Activated CD4-positive, CD25-positive, alpha-beta regulatory T cell treated with anti-CD3 and anti-CD28 coated beads, Interleukin-2, amount 50 U/mL, for 72 hours (primary cell): ENCODE results near the gene MDM2.
A peak's percentile ranks its signal among the peaks of the same experiment; 100 is the strongest.

Source experiments
- DNase-seq: peaks from one replicate; pipeline ENCODE4 v3.0.0; 2021

MDM2 gene

DNA sequence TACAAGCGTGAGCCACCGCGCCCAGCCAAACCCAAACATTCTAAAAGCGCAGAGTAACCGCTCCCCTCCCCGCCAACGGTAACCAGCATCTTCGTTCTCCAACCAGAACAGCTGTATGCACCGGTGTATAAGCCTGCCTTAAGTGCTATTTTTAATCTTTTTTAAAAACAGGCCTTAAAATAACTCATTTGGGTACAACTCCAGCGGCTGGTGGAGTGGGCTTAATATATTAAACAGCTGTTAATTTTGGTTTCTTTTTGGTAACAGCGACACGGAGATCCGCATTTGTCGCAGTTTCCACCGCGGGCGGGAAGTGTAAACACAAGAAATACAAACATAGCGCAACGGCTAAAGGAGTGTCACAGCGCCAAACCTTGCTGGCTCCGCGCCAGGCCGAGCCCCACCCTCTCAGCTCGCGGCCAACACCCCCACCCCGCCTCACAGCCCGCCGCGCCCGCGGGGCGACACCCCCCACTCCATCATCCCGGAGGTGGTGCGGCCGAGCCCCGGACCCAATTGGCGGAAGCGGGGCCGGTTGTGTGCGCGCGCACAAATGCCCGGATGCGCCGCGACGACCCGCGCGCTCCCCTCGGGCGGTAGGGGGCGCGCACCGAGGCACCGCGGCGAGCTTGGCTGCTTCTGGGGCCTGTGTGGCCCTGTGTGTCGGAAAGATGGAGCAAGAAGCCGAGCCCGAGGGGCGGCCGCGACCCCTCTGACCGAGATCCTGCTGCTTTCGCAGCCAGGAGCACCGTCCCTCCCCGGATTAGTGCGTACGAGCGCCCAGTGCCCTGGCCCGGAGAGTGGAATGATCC is at the start of gene MDM2:
MDM2 (plus strand) TSS at position 602 of the 812 bp plus-strand sequence. CDS start 301 bp downstream, outside the sequence.
- DNase-seq: peak; percentile 96

- no peak for DNase-seq
These were observed 48.1 kb upstream of the MDM2 start for GRCh38 chr12:68759852-68760251.

DNA sequence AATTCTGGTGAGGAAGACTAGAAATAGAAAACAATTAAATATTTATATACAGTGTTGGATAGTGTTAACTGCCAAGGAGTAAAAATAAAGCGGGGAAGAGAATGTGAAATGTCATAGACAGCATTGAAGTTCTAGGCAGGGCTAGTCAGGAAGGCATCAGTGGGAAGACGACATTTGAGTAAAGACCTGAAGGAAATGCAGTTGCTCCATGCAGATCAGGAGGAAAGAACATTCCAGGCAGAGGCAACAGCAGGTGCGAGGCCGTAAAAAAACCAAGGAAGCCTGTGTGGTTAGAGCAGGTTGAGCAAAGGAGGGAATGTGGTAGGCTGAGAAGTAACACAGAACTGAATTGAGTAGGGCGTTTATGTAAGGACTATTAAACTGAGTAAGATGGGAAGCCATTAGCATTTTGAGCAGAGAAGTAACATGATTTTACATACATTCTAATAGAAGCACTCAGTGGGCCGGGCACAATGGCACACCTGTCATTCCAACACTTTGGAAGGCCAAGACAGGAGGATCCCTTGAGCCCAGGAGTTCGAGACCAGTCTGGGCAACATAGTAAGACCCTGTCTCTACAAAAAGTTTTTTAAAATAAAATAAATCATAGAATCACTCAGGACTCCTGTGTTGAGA is 47.1 kb upstream of the MDM2 start:
- DNase-seq: no peak

GRCh38 chr12:68761442-68761812 is 46.5 kb upstream of the MDM2 start:
- DNase-seq: no peak

- no peak for DNase-seq
These were observed 45.9 kb upstream of the MDM2 start for GRCh38 chr12:68761901-68762630.

GRCh38 chr12:68762691-68763090 is 45.3 kb upstream of the MDM2 start:
- DNase-seq: no peak

GRCh38 chr12:68765696-68766095 is 42.3 kb upstream of the MDM2 start:
- DNase-seq: no peak

DNA sequence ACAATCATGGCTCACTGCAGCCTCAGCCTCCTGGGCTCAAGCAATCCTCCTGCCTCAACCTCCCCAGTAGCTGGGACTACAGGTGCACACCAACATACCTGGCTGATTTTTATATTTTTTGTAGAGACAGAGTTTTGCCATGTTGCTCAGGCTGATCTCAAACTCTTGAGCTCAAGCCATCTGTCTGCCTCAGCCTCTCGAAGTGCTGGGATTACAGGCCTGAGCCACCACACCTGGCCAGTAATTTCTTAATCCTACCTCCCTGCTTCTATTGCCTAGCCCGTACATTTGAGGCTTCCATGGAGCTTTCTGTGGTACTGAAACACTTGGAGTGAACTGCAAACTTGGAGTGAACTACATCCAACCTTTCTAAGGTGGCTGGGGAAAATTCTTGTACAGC is 41.3 kb upstream of the MDM2 start:
- no peak for DNase-seq

GRCh38 chr12:68767191-68767590 is 40.8 kb upstream of the MDM2 start:
- DNase-seq: no peak

GRCh38 chr12:68768431-68768939 is 39.5 kb upstream of the MDM2 start:
- DNase-seq: no peak

GRCh38 chr12:68769941-68770340 is 38.0 kb upstream of the MDM2 start:
- DNase-seq: no peak

GRCh38 chr12:68771223-68771925 is 36.6 kb upstream of the MDM2 start:
- no peak for DNase-seq

DNA sequence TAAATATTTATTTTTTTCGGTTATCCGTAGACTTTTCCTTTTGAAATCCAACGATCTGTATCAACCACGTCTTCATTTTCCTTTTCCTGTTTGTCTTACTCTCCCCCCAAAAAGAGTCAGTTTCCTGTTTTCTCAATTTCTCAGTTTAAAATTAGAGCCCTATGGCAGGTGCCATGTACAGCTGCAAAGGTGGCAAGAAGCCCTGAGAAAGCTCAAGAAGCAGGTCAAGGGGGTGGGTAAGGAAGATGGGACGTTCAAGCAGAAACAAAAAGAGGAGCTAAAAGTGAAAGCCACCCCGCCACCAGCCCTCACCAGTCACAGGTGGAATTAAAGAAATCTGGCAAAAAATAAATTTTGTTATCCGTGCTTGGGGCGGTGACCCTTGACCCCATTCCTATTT is 35.3 kb upstream of the MDM2 start:
- DNase-seq: no peak

- no peak for DNase-seq
These were observed 34.4 kb upstream of the MDM2 start for GRCh38 chr12:68773582-68773981.

- no peak for DNase-seq
These were observed 32.8 kb upstream of the MDM2 start for GRCh38 chr12:68775121-68775630.

GRCh38 chr12:68776976-68777610 is 30.9 kb upstream of the MDM2 start:
- no peak for DNase-seq

- no peak for DNase-seq
These were observed 28.7 kb upstream of the MDM2 start for GRCh38 chr12:68779280-68779679.

DNA sequence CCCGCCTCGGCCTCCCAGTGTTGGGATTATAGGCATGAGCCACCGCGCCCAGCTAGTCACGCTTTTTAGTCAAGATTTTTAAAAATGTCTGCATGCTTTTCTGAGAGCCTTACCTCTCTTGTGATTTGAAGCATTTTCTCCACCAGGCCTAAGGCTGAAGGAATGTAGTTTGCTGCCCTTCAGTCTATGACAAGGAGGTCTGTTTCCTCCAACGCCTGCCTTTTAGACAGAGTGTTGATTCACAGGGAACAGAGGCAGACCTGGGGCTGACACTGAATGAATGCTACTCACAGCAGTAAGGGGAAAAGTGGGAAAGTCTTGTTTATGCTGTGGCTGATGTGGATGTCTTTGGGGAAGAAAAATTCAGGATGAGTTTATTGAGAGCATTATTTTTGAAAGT is 27.2 kb upstream of the MDM2 start:
- DNase-seq: no peak

GRCh38 chr12:68781728-68782127 is 26.2 kb upstream of the MDM2 start:
- DNase-seq: no peak

GRCh38 chr12:68784015-68784414 is 24.0 kb upstream of the MDM2 start:
- DNase-seq: no peak

GRCh38 chr12:68785358-68785757 is 22.6 kb upstream of the MDM2 start:
- no peak for DNase-seq

GRCh38 chr12:68785823-68786222 is 22.2 kb upstream of the MDM2 start:
- no peak for DNase-seq
